GM12878 (cell line): Measurements from ENCODE around the gene TTYH3.

Experiments used
- BACH1 ChIP-seq: fragments of 450-650 bp; IDR thresholded peaks from 2 replicates; pipeline ENCODE4 v1.6.1; 2017; ENCODE audit warnings: mild to moderate bottlenecking, borderline replicate concordance
- ESRRA ChIP-seq: IDR thresholded peaks from 2 replicates; pipeline ENCODE4 v1.6.1; 2012; ENCODE audit warnings: mild to moderate bottlenecking, low read length, improper control_type of control experiment
- FOXM1 ChIP-seq: IDR thresholded peaks from 2 replicates; pipeline ENCODE4 v1.6.1; 2012; ENCODE audit warnings: low read depth, mild to moderate bottlenecking, inconsistent platforms, low read length, moderate library complexity
- SREBF2 ChIP-seq: IDR thresholded peaks from 2 replicates; pipeline ENCODE4 v1.6.1; 2012; ENCODE audit warnings: mild to moderate bottlenecking, low read length
- TCF12 ChIP-seq: IDR thresholded peaks from 2 replicates; pipeline ENCODE4 v1.6.1; 2011; ENCODE audit warnings: low read depth, mild to moderate bottlenecking, low read length
- ZZZ3 ChIP-seq: IDR thresholded peaks from 2 replicates; pipeline ENCODE4 v1.6.1; 2011; ENCODE audit warnings: low read depth; ENCODE audit not compliant: control insufficient read depth, insufficient read length
- TF ChIP-seq, protein P1 (sequence below): fragments of 450-650 bp; IDR thresholded peaks from 2 replicates; pipeline ENCODE4 v1.6.1; 2016; ENCODE audit warnings: mild to moderate bottlenecking
- TF ChIP-seq, protein P2 (sequence below): fragments of 450-650 bp; formaldehyde crosslinking; IDR thresholded peaks from 2 replicates; pipeline ENCODE4 v1.4.0; 2020; ENCODE audit warnings: mild to moderate bottlenecking, moderate library complexity
- TF ChIP-seq, protein P3 (sequence below), 3 experiments: IDR thresholded peaks in 2 of 3; conservative IDR thresholded peaks in 1 of 3; 2 replicates each; pipeline ENCODE4 v1.5.1; 2011; ENCODE audit warnings: low read depth in 3 of 3, low read length in 3 of 3, mild to moderate bottlenecking in 3 of 3, control low read depth in 2 of 3, moderate library complexity in 2 of 3, inconsistent platforms in 1 of 3, mixed read lengths in 1 of 3; ENCODE audit not compliant: control insufficient read depth in 2 of 3, insufficient read depth in 1 of 3; ENCODE audit errors: extremely low read depth in 1 of 3

DNA sequence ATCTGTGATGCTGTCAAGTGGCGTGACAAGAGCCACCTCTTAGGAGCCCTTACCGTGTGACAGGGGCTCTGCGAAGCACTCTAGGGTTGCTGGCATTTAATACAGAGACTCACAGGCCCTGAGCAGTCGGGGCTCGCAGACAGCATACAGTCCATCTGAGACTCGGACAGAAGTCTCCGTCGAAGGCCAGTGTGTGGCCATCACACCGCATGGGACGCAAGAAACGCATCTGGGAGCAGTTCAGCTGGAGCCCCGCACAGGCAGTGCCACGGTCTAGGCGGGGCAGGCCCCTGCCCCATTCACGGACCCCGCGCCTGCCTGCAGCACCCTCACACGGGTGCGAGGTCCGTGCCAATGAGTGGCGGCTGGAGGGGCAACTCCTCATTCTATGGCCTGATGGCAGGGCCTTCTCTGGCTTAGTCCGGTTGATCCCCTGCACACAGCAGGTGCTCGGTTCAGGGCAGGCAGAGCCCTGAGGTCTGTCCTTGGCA is 39.4 kb upstream of the TTYH3 start:
- TF ChIP-seq, protein P1, sequence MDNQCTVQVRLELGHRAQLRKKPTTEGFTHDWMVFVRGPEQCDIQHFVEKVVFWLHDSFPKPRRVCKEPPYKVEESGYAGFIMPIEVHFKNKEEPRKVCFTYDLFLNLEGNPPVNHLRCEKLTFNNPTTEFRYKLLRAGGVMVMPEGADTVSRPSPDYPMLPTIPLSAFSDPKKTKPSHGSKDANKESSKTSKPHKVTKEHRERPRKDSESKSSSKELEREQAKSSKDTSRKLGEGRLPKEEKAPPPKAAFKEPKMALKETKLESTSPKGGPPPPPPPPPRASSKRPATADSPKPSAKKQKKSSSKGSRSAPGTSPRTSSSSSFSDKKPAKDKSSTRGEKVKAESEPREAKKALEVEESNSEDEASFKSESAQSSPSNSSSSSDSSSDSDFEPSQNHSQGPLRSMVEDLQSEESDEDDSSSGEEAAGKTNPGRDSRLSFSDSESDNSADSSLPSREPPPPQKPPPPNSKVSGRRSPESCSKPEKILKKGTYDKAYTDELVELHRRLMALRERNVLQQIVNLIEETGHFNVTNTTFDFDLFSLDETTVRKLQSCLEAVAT: no peak
- TF ChIP-seq, protein P2, sequence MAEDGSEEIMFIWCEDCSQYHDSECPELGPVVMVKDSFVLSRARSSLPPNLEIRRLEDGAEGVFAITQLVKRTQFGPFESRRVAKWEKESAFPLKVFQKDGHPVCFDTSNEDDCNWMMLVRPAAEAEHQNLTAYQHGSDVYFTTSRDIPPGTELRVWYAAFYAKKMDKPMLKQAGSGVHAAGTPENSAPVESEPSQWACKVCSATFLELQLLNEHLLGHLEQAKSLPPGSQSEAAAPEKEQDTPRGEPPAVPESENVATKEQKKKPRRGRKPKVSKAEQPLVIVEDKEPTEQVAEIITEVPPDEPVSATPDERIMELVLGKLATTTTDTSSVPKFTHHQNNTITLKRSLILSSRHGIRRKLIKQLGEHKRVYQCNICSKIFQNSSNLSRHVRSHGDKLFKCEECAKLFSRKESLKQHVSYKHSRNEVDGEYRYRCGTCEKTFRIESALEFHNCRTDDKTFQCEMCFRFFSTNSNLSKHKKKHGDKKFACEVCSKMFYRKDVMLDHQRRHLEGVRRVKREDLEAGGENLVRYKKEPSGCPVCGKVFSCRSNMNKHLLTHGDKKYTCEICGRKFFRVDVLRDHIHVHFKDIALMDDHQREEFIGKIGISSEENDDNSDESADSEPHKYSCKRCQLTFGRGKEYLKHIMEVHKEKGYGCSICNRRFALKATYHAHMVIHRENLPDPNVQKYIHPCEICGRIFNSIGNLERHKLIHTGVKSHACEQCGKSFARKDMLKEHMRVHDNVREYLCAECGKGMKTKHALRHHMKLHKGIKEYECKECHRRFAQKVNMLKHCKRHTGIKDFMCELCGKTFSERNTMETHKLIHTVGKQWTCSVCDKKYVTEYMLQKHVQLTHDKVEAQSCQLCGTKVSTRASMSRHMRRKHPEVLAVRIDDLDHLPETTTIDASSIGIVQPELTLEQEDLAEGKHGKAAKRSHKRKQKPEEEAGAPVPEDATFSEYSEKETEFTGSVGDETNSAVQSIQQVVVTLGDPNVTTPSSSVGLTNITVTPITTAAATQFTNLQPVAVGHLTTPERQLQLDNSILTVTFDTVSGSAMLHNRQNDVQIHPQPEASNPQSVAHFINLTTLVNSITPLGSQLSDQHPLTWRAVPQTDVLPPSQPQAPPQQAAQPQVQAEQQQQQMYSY (CRISPR knock-in tag): no peak
- TF ChIP-seq, protein P3, sequence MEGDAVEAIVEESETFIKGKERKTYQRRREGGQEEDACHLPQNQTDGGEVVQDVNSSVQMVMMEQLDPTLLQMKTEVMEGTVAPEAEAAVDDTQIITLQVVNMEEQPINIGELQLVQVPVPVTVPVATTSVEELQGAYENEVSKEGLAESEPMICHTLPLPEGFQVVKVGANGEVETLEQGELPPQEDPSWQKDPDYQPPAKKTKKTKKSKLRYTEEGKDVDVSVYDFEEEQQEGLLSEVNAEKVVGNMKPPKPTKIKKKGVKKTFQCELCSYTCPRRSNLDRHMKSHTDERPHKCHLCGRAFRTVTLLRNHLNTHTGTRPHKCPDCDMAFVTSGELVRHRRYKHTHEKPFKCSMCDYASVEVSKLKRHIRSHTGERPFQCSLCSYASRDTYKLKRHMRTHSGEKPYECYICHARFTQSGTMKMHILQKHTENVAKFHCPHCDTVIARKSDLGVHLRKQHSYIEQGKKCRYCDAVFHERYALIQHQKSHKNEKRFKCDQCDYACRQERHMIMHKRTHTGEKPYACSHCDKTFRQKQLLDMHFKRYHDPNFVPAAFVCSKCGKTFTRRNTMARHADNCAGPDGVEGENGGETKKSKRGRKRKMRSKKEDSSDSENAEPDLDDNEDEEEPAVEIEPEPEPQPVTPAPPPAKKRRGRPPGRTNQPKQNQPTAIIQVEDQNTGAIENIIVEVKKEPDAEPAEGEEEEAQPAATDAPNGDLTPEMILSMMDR (IDR thresholded peaks at IDR 0.05 in 2 of 3, conservative IDR thresholded peaks at IDR 0.05 in 1 of 3; ENCODE audit: control insufficient read depth in 2 of 3, extremely low read depth in 1 of 3, insufficient read depth in 1 of 3, low read depth in 3 of 3, low read length in 3 of 3): no peak
- TF ChIP-seq TCF12 (no peak), FOXM1 (no peak), ESRRA (no peak), ZZZ3 (no peak), BACH1 (no peak), SREBF2 (no peak)
